ENCODE results near the gene RALGPS1.

GRCh38 chr9:127214421-127215267 is 300.1 kb downstream of the RALGPS1 start:
- TF ChIP-seq CTCF (IDR thresholded peaks at IDR 0.05) (peak; percentile 66 to 84 (median 79)), POLR2A (IDR thresholded peaks at IDR 0.05) (no peak)
